ENCODE results near the gene RPS21.

DNA sequence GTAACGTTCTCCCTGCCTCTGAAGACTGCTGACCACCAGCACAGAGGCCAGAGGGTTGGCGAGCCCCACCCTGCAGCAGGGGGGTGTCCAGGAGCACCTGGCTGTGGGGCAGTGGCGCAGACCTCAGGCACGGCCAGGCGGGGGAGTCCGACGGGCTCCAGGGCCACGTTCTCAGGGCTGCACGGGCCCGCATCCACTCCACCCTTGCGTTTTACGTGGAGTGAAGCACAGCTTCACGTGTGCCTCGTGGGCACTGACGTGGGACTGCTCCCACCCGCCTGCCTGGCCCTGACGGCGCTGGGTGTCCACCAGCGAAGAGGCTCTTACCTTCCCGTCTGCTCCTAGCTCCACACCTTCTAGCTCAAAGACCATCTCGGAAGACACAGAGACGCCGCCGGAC is 6.9 kb downstream of the RPS21 start:
- TF ChIP-seq POLR2A (IDR thresholded peaks at IDR 0.05): no peak
- TF ChIP-seq, protein P1, sequence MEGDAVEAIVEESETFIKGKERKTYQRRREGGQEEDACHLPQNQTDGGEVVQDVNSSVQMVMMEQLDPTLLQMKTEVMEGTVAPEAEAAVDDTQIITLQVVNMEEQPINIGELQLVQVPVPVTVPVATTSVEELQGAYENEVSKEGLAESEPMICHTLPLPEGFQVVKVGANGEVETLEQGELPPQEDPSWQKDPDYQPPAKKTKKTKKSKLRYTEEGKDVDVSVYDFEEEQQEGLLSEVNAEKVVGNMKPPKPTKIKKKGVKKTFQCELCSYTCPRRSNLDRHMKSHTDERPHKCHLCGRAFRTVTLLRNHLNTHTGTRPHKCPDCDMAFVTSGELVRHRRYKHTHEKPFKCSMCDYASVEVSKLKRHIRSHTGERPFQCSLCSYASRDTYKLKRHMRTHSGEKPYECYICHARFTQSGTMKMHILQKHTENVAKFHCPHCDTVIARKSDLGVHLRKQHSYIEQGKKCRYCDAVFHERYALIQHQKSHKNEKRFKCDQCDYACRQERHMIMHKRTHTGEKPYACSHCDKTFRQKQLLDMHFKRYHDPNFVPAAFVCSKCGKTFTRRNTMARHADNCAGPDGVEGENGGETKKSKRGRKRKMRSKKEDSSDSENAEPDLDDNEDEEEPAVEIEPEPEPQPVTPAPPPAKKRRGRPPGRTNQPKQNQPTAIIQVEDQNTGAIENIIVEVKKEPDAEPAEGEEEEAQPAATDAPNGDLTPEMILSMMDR (IDR thresholded peaks at IDR 0.05): no peak
